GM12878 (cell line): ENCODE measurements around the gene CD200R1. TPM values are rescaled to one million over a fixed set of nuclear protein-coding genes. Genes with fewer than 3 reads are reported as not detected.

Experiments used
- ATAC-seq: fragments of 200-7000 bp; cut with Tn5 transposase; 3 replicates; pipeline ENCODE4 v1.9.1; 2020; ENCODE audit warnings: mild to moderate bottlenecking, moderate library complexity
- BruUV-seq: library from RNA; stranded (reverse); fragments of 400-500 nt; replicated peaks from 2 replicates; lab custom pipeline; 2021; lab: Mats Ljungman, UMichigan
- CTCF ChIA-PET: fragments of 300-600 bp; sonication (Branson Sonifier 250); formaldehyde crosslinking; extraction: SDS; loops from one replicate; lab custom pipeline; 2021; ENCODE audit warnings: inconsistent platforms; lab: Yijun Ruan, JAX
- POLR2A ChIA-PET: fragments of 350-600 bp; formaldehyde crosslinking; extraction: SDS; loops from one replicate; lab custom pipeline; 2021; ENCODE audit warnings: inconsistent platforms; lab: Charles Lee
- RAD21 ChIA-PET: fragments of 300-600 bp; sonication (Branson Sonifier 250); formaldehyde crosslinking; loops from one replicate; lab custom pipeline; 2023; ENCODE audit warnings: antibody characterized with exemption; ENCODE audit not compliant: unreplicated experiment; lab: Charles Lee
- SMC1A ChIA-PET: fragments of 300-600 bp; sonication (Branson Sonifier 250); formaldehyde crosslinking; loops from one replicate; lab custom pipeline; 2023; ENCODE audit not compliant: unreplicated experiment, uncharacterized antibody; lab: Charles Lee
- DNase-seq: peaks from one replicate; pipeline ENCODE4 v3.0.0-alpha.2; 2011; ENCODE audit warnings: low read depth, low spot score
- FAIRE-seq: peaks from 3 replicates; lab custom pipeline; 2011; peaks lifted over from hg19 to GRCh38; lab: Jason Lieb, UNC
- H2AFZ ChIP-seq: 2 replicates; pipeline ENCODE4 v1.6.0; 2011; ENCODE audit warnings: low read depth, low read length, control low read depth; ENCODE audit not compliant: control insufficient read depth
- H3K27ac ChIP-seq: 2 replicates; pipeline ENCODE4 v1.5.1; 2011; ENCODE audit warnings: control low read depth; ENCODE audit not compliant: control insufficient read depth, insufficient read depth
- H3K27me3 ChIP-seq, 2 experiments: replicated peaks in 1 of 2; 2 replicates each; pipeline versions ENCODE4 v1.6.0 to v1.6.1; 2011; ENCODE audit warnings: low read length in 1 of 2; ENCODE audit not compliant: control insufficient read depth in 2 of 2, insufficient read depth in 2 of 2
- H3K36me3 ChIP-seq, 2 experiments: 2 replicates each; pipeline ENCODE4 v1.5.1; 2011; ENCODE audit warnings: low read length in 1 of 2; ENCODE audit not compliant: control insufficient read depth in 2 of 2, insufficient read depth in 2 of 2
- H3K4me1 ChIP-seq: 2 replicates; pipeline ENCODE4 v1.6.1; 2011; ENCODE audit warnings: mild to moderate bottlenecking, low read length, moderate library complexity, mixed read lengths; ENCODE audit not compliant: control insufficient read depth, insufficient read depth
- H3K4me2 ChIP-seq: 2 replicates; pipeline ENCODE4 v1.6.0; 2011; ENCODE audit warnings: control low read depth; ENCODE audit not compliant: control insufficient read depth, insufficient read depth
- H3K4me3 ChIP-seq: fragments of 200-600 bp; sonication (generic); 2 replicates; pipeline ENCODE4 v1.5.1; 2016
- H3K79me2 ChIP-seq: 2 replicates; pipeline ENCODE4 v1.6.0; 2011; ENCODE audit warnings: low read length; ENCODE audit not compliant: control insufficient read depth, insufficient read depth
- H3K9ac ChIP-seq: 2 replicates; pipeline ENCODE4 v1.8.0; 2011; ENCODE audit warnings: low read length, control low read depth, mixed read lengths; ENCODE audit not compliant: control insufficient read depth, insufficient read depth
- H3K9me3 ChIP-seq: replicated peaks from 3 replicates; pipeline ENCODE4 v1.5.1; 2011; ENCODE audit warnings: mild to moderate bottlenecking, low read length; ENCODE audit not compliant: control insufficient read depth, insufficient read depth
- H4K20me1 ChIP-seq: 2 replicates; pipeline ENCODE4 v1.6.0; 2011; ENCODE audit not compliant: control insufficient read depth, insufficient read depth
- BCLAF1 ChIP-seq: fragments of 450-650 bp; IDR thresholded peaks from 2 replicates; pipeline ENCODE4 v1.6.1; 2017; ENCODE audit warnings: antibody characterized with exemption, mild to moderate bottlenecking, moderate library complexity
- BHLHE40 ChIP-seq, 2 experiments: fragments of 450-650 bp in 1 of 2; IDR thresholded peaks; 2 replicates each; pipeline ENCODE4 v1.6.1; 2011 to 2017; ENCODE audit warnings: low read depth in 2 of 2, borderline replicate concordance in 1 of 2, improper control_type of control experiment in 1 of 2, low read length in 1 of 2, mild to moderate bottlenecking in 1 of 2
- IKZF2 ChIP-seq, 2 experiments: fragments of 450-650 bp; IDR thresholded peaks; 2 replicates each; pipeline ENCODE4 v1.6.1; 2017; ENCODE audit warnings: mild to moderate bottlenecking in 2 of 2, moderate library complexity in 2 of 2
- LARP7 ChIP-seq: fragments of 450-650 bp; IDR thresholded peaks from 2 replicates; pipeline ENCODE4 v1.6.1; 2017; ENCODE audit warnings: mild to moderate bottlenecking
- MEF2B ChIP-seq: fragments of 450-650 bp; IDR thresholded peaks from 2 replicates; pipeline ENCODE4 v1.6.1; 2018; ENCODE audit warnings: mild to moderate bottlenecking, moderate library complexity; ENCODE audit not compliant: partially characterized antibody, poor library complexity, severe bottlenecking
- POLR2AphosphoS5 ChIP-seq: IDR thresholded peaks from 2 replicates; pipeline ENCODE4 v1.6.1; 2011; ENCODE audit warnings: mild to moderate bottlenecking, low read length, inconsistent platforms
- RB1 ChIP-seq: fragments of 450-650 bp; formaldehyde crosslinking; IDR thresholded peaks from 2 replicates; pipeline ENCODE4 v1.6.1; 2017; ENCODE audit warnings: mild to moderate bottlenecking, borderline replicate concordance
- TAF1 ChIP-seq: IDR thresholded peaks from 2 replicates; pipeline ENCODE4 v1.6.1; 2011; ENCODE audit warnings: mild to moderate bottlenecking, low read depth, low read length, borderline replicate concordance
- ZBED1 ChIP-seq: IDR thresholded peaks from 2 replicates; pipeline ENCODE4 v1.6.1; 2016; ENCODE audit warnings: borderline replicate concordance
- ZNF207 ChIP-seq: fragments of 450-650 bp; IDR thresholded peaks from 2 replicates; pipeline ENCODE4 v1.6.1; 2014; ENCODE audit warnings: antibody characterized with exemption, mild to moderate bottlenecking, borderline replicate concordance
- WGBS: methylation state at CpG from one replicate; pipeline ENCODE4 v1.1.6; 2016; ENCODE audit warnings: low lambda C conversion rate; ENCODE audit not compliant: insufficient replicate concordance, insufficient coverage; ENCODE audit errors: missing lambda C conversion rate; 5-methylcytosine and 5-hydroxymethylcytosine counted together
- in situ Hi-C: fragments of 300-500 bp; cut with MboI; formaldehyde crosslinking; loops from 9 replicates; pipeline ENCODE4 v1.14.3; 2018; ENCODE audit warnings: mixed read lengths
- intact Hi-C: fragments of 100-400 bp; cut with micrococcal nuclease; formaldehyde crosslinking; loops from one replicate; pipeline ENCODE4 v1.14.2; 2022; ENCODE audit not compliant: unreplicated experiment
- polyA plus RNA-seq, 11 experiments: library from polyadenylated mRNA; depleted of rRNA in 4 of 11; unstranded in 6 of 11; stranded (reverse) in 5 of 11; fragments of >200 nt; fragmentation: Nextera tagmentation in 4 of 11; fragmentation: Illumina TruSeq in 1 of 11; extraction: Ambion mirVana in 4 of 11; extraction: Trizol in 1 of 11; gene quantifications; 1 replicate in 1 of 11; 2 replicates in 10 of 11; pipeline versions ENCODE4 v1.2.1 to v1.2.3, GENCODE V29; 2011 to 2016; ENCODE audit warnings: inconsistent platforms in 2 of 11, missing spikeins in 2 of 11, low read depth in 1 of 11
- total RNA-seq, 4 experiments: library from RNA; depleted of rRNA in 3 of 4; stranded (reverse); fragments of >200 nt in 3 of 4; fragmentation: Illumina TruSeq in 1 of 4; extraction: Trizol in 1 of 4; gene quantifications; 2 replicates each; pipeline versions ENCODE4 v1.2.1 to v1.2.3, GENCODE V29; 2013 to 2021
- TF ChIP-seq, protein P1 (sequence below): IDR thresholded peaks from 2 replicates; pipeline ENCODE4 v1.6.1; 2011; ENCODE audit warnings: borderline replicate concordance, low read depth, mild to moderate bottlenecking, moderate library complexity, mixed read lengths, low read length; ENCODE audit not compliant: insufficient read depth; ENCODE audit errors: extremely low read length
- TF ChIP-seq, protein P2 (sequence below): fragments of 450-650 bp; IDR thresholded peaks from 2 replicates; pipeline ENCODE4 v1.6.1; 2017; ENCODE audit warnings: mild to moderate bottlenecking, low read depth, inconsistent platforms; ENCODE audit not compliant: poor library complexity, severe bottlenecking

The CD200R1 gene
- total and polyA plus RNA-seq, 10 of the 15 experiments (the other 5 are each of a cell fraction or from before 2014, with no cell fraction given): 0.15 to 1.1 (median 0.88) TPM

GRCh38 chr3:112900113-112900512 lies 74.8 kb downstream of the CD200R1 start:
- ChIA-PET POLR2A (no interaction called here), CTCF (interaction anchor here (1.2 kb wide), 1 partner anchor 17 kb away, joined by 3 read pairs; no protein-coding TSS in a partner anchor), SMC1A (interaction anchor here (0.6 to 2.2 kb wide), 5 partner anchors 9 to 23 kb away, joined by 3 to 12 read pairs (median 5); no protein-coding TSS in a partner anchor), RAD21 (interaction anchor here (1.5 kb wide), 1 partner anchor 166 kb away, joined by 5 read pairs; no protein-coding TSS in a partner anchor)
- H3K4me1 ChIP-seq: no peaks in the 10 kb centered on the region
- DNase-seq (no peak), ATAC-seq (no peak), FAIRE-seq (no peak)
- no peaks in the 10 kb centered on the region for H3K36me3 ChIP-seq
- intact Hi-C loops (no loop called here), in situ Hi-C loops (no loop called here)
- H3K4me2 ChIP-seq: no peak overlapping the region
- no peaks in the 10 kb centered on the region for H3K27me3 ChIP-seq
- H3K79me2 ChIP-seq: no peaks in the 10 kb centered on the region
- no peak overlapping the region for H3K4me3 ChIP-seq
- no TSS peak for BruUV-seq
- no peak overlapping the region for H3K9ac ChIP-seq
- H2AFZ ChIP-seq: no peak overlapping the region
- no peaks in the 10 kb centered on the region for H4K20me1 ChIP-seq
- 100% methylated on average over 3 of the region's 3 CpGs for WGBS
- no peak overlapping the region for H3K27ac ChIP-seq
- H3K9me3 ChIP-seq: peaks cover under 1% of the 10 kb centered on the region; the same call in 2 of the 3 replicates
- TF ChIP-seq, protein P1, sequence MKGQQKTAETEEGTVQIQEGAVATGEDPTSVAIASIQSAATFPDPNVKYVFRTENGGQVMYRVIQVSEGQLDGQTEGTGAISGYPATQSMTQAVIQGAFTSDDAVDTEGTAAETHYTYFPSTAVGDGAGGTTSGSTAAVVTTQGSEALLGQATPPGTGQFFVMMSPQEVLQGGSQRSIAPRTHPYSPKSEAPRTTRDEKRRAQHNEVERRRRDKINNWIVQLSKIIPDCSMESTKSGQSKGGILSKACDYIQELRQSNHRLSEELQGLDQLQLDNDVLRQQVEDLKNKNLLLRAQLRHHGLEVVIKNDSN: no peak
- no peak for TF ChIP-seq ZBED1
- no peak for TF ChIP-seq TAF1
- TF ChIP-seq ZNF207: no peak
- TF ChIP-seq RB1: no peak
- TF ChIP-seq POLR2AphosphoS5: no peak
- TF ChIP-seq, protein P2, sequence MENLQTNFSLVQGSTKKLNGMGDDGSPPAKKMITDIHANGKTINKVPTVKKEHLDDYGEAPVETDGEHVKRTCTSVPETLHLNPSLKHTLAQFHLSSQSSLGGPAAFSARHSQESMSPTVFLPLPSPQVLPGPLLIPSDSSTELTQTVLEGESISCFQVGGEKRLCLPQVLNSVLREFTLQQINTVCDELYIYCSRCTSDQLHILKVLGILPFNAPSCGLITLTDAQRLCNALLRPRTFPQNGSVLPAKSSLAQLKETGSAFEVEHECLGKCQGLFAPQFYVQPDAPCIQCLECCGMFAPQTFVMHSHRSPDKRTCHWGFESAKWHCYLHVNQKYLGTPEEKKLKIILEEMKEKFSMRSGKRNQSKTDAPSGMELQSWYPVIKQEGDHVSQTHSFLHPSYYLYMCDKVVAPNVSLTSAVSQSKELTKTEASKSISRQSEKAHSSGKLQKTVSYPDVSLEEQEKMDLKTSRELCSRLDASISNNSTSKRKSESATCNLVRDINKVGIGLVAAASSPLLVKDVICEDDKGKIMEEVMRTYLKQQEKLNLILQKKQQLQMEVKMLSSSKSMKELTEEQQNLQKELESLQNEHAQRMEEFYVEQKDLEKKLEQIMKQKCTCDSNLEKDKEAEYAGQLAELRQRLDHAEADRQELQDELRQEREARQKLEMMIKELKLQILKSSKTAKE: no peak
- no peak for TF ChIP-seq IKZF2 (IDR thresholded peaks at IDR 0.05)
- TF ChIP-seq BCLAF1: no peak
- TF ChIP-seq MEF2B: no peak
- TF ChIP-seq LARP7: no peak
- TF ChIP-seq BHLHE40 (IDR thresholded peaks at IDR 0.05; ENCODE audit: borderline replicate concordance in 1 of 2, low read depth in 2 of 2, low read length in 1 of 2): no peak
